NT2/D1 (cell line): Measurements from ENCODE around the gene RPS6KC1.

Experiments used
- SUZ12 ChIP-seq: IDR thresholded peaks from 2 replicates; pipeline ENCODE4 v1.6.1; 2011; ENCODE audit not compliant: insufficient read length, insufficient read depth; ENCODE audit errors: extremely low read depth
- YY1 ChIP-seq: IDR thresholded peaks from 2 replicates; pipeline ENCODE4 v1.6.1; 2011; ENCODE audit not compliant: insufficient read length, insufficient read depth
- ZNF274 ChIP-seq: IDR thresholded peaks from 2 replicates; pipeline ENCODE4 v1.6.1; 2011; ENCODE audit warnings: mild to moderate bottlenecking, low read depth, low read length

DNA sequence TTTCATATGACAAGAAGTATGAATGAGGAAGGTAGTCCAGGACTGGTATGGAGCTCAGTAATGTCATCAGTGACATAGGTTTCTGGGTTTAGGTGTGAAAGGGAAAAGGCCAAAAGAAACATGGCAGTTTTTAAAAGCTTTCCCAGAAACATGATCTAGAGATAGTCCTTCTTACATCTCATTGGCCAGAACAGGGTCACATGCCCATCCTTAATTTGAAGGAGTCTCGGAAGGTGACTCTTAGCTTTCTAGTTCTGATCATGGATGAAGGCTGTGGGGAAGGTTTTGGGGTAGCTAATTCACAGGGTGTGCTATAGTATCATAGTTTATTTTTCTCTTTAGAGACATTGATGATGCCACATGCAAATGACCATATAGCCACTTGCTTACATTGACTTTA lies 55.3 kb downstream of the RPS6KC1 start:
- no peak for TF ChIP-seq YY1
- TF ChIP-seq ZNF274: no peak
- TF ChIP-seq SUZ12: no peak
